H1 (cell line): ENCODE measurements around the gene YPEL2. TPM values are rescaled to one million over a fixed set of nuclear protein-coding genes. Genes with fewer than 3 reads are reported as not detected.

Experiments used
- CTCF ChIA-PET: fragments of 300-600 bp; sonication (Branson Sonifier 250); formaldehyde crosslinking; loops from one replicate; lab custom pipeline; 2021; ENCODE audit not compliant: partially characterized antibody; lab: Charles Lee
- POLR2A ChIA-PET: fragments of 300-600 bp; sonication (Branson Sonifier 250); formaldehyde crosslinking; loops from one replicate; lab custom pipeline; 2021; ENCODE audit warnings: inconsistent platforms; ENCODE audit not compliant: partially characterized antibody; lab: Charles Lee
- DNase-seq, 2 experiments: peaks; one replicate each; pipeline versions ENCODE4 v3.0.0 to v3.0.0-alpha.2; 2010 to 2022; ENCODE audit warnings: low spot score in 2 of 2, low read depth in 1 of 2, mixed read lengths in 1 of 2
- FAIRE-seq: peaks from 2 replicates; lab custom pipeline; 2011; peaks lifted over from hg19 to GRCh38; lab: Jason Lieb, UNC
- H2AFZ ChIP-seq: 2 replicates; pipeline ENCODE4 v1.8.1; 2012; ENCODE audit warnings: low read length, inconsistent platforms
- H2AK5ac ChIP-seq: 2 replicates; pipeline ENCODE4 v1.6.1; 2013; ENCODE audit warnings: low read depth, low read length
- H2BK120ac ChIP-seq: replicated peaks from 2 replicates; pipeline ENCODE3; 2013; ENCODE audit warnings: low read depth, low read length, inconsistent platforms
- H2BK12ac ChIP-seq: 2 replicates; pipeline ENCODE4 v1.6.1; 2013; ENCODE audit warnings: low read depth, low read length
- H2BK15ac ChIP-seq: 2 replicates; pipeline ENCODE4 v1.6.1; 2013; ENCODE audit warnings: low read length
- H2BK20ac ChIP-seq: 2 replicates; pipeline ENCODE4 v1.6.1; 2013; ENCODE audit warnings: low read length
- H2BK5ac ChIP-seq: 2 replicates; pipeline ENCODE4 v1.6.1; 2013; ENCODE audit warnings: low read depth, low read length
- H3K14ac ChIP-seq: 2 replicates; pipeline ENCODE4 v1.6.1; 2013; ENCODE audit warnings: inconsistent platforms; ENCODE audit not compliant: insufficient read length
- H3K18ac ChIP-seq: 2 replicates; pipeline ENCODE4 v1.6.1; 2013; ENCODE audit warnings: low read length; ENCODE audit errors: extremely low read depth
- H3K23ac ChIP-seq: 2 replicates; pipeline ENCODE4 v1.6.1; 2013; ENCODE audit warnings: inconsistent platforms; ENCODE audit not compliant: insufficient read length
- H3K23me2 ChIP-seq: 2 replicates; pipeline ENCODE4 v1.6.1; 2013; ENCODE audit warnings: low read depth, low read length
- H3K27ac ChIP-seq: 2 replicates; pipeline ENCODE4 v1.6.1; 2011; ENCODE audit warnings: low read depth, low read length, inconsistent platforms
- H3K27me3 ChIP-seq, 4 experiments: replicated peaks in 1 of 4; 1 replicate in 1 of 4; 2 replicates in 3 of 4; pipeline versions ENCODE4 v1.6.1 to v1.8.1; 2011 to 2013; ENCODE audit warnings: low read length in 3 of 4, mild to moderate bottlenecking in 3 of 4, inconsistent platforms in 2 of 4, mixed read lengths in 2 of 4, moderate library complexity in 1 of 4; ENCODE audit not compliant: control insufficient read depth in 3 of 4, insufficient read depth in 3 of 4; ENCODE audit errors: extremely low read depth in 1 of 4
- H3K36me3 ChIP-seq, 4 experiments: 2 replicates each; pipeline versions ENCODE4 v1.6.1 to v1.8.1; 2011 to 2013; ENCODE audit warnings: mild to moderate bottlenecking in 4 of 4, low read length in 3 of 4, moderate library complexity in 2 of 4, control low read depth in 1 of 4, inconsistent platforms in 1 of 4; ENCODE audit not compliant: insufficient read depth in 4 of 4, control insufficient read depth in 2 of 4
- H3K4ac ChIP-seq: replicated peaks from 2 replicates; pipeline ENCODE3; 2013; ENCODE audit warnings: low read length, low read depth, mixed read lengths, inconsistent platforms; ENCODE audit not compliant: insufficient read length
- H3K4me1 ChIP-seq, 4 experiments: replicated peaks in 1 of 4; 1 replicate in 1 of 4; 2 replicates in 3 of 4; pipeline versions ENCODE4 v1.6.1 to v1.8.1; 2011 to 2013; ENCODE audit warnings: low read length in 3 of 4, inconsistent platforms in 2 of 4, mixed read lengths in 1 of 4; ENCODE audit not compliant: insufficient read depth in 4 of 4, control insufficient read depth in 3 of 4
- H3K4me2 ChIP-seq, 2 experiments: 2 replicates each; pipeline versions ENCODE4 v1.6.1 to v1.8.1; 2011 to 2013; ENCODE audit warnings: low read depth in 2 of 2, low read length in 2 of 2, control low read depth in 1 of 2, inconsistent platforms in 1 of 2, mild to moderate bottlenecking in 1 of 2; ENCODE audit not compliant: insufficient read depth in 1 of 2
- H3K4me3 ChIP-seq, 4 experiments: fragments of 200-600, 300-600 bp in 1 of 4; sonication (generic), shearing (Covaris generic), sonication (Bioruptor Twin) in 1 of 4; 2 replicates each; pipeline versions ENCODE4 v1.5.1 to v1.8.1; 2011 to 2016; ENCODE audit warnings: low read length in 4 of 4, low read depth in 3 of 4, control low read depth in 2 of 4, inconsistent platforms in 2 of 4, mild to moderate bottlenecking in 2 of 4, mixed read lengths in 1 of 4, moderate library complexity in 1 of 4; ENCODE audit not compliant: insufficient read depth in 2 of 4; ENCODE audit errors: extremely low read depth in 1 of 4
- H3K56ac ChIP-seq: replicated peaks from 2 replicates; pipeline ENCODE3; 2013; ENCODE audit warnings: low read depth, mild to moderate bottlenecking, mixed read lengths, low read length, inconsistent platforms; ENCODE audit not compliant: insufficient read length
- H3K79me1 ChIP-seq: 2 replicates; pipeline ENCODE4 v1.6.1; 2013; ENCODE audit warnings: low read depth, low read length, control low read depth
- H3K79me2 ChIP-seq, 2 experiments: 2 replicates each; pipeline versions ENCODE4 v1.6.1 to v1.8.1; 2012 to 2013; ENCODE audit warnings: low read length in 2 of 2, mild to moderate bottlenecking in 2 of 2, inconsistent platforms in 1 of 2; ENCODE audit not compliant: insufficient read depth in 2 of 2, control insufficient read depth in 1 of 2
- H3K9ac ChIP-seq, 4 experiments: replicated peaks in 1 of 4; 1 replicate in 1 of 4; 2 replicates in 3 of 4; pipeline versions ENCODE4 v1.6.1 to v1.8.1; 2011 to 2013; ENCODE audit warnings: low read depth in 3 of 4, low read length in 3 of 4, control low read depth in 2 of 4, mild to moderate bottlenecking in 2 of 4, moderate library complexity in 2 of 4, inconsistent platforms in 1 of 4; ENCODE audit errors: extremely low read depth in 1 of 4
- H3K9me3 ChIP-seq, 2 experiments: 2 replicates each; pipeline versions ENCODE4 v1.6.1 to v1.8.1; 2012 to 2013; ENCODE audit warnings: mild to moderate bottlenecking in 2 of 2, moderate library complexity in 2 of 2, control low read depth in 1 of 2, inconsistent platforms in 1 of 2, low read depth in 1 of 2, low read length in 1 of 2, mixed read lengths in 1 of 2; ENCODE audit not compliant: insufficient read depth in 2 of 2
- H4K20me1 ChIP-seq, 2 experiments: replicated peaks in 1 of 2; 2 replicates each; pipeline versions ENCODE3 to v1.8.1; 2011 to 2013; ENCODE audit warnings: inconsistent platforms in 2 of 2, low read length in 2 of 2, mild to moderate bottlenecking in 1 of 2; ENCODE audit not compliant: insufficient read depth in 2 of 2, control insufficient read depth in 1 of 2
- H4K5ac ChIP-seq: 2 replicates; pipeline ENCODE4 v1.6.1; 2013; ENCODE audit warnings: low read length, low read depth, mixed read lengths, inconsistent platforms; ENCODE audit not compliant: insufficient read length
- H4K8ac ChIP-seq: 2 replicates; pipeline ENCODE4 v1.8.0; 2013; ENCODE audit warnings: mild to moderate bottlenecking, moderate library complexity, low read length, inconsistent platforms; ENCODE audit not compliant: insufficient read depth; ENCODE audit errors: extremely low read depth
- H4K91ac ChIP-seq: replicated peaks from 2 replicates; pipeline ENCODE3; 2013; ENCODE audit warnings: low read length, mixed read lengths, inconsistent platforms; ENCODE audit not compliant: insufficient read length
- TEAD4 ChIP-seq: IDR thresholded peaks from 2 replicates; pipeline ENCODE4 v1.6.1; 2012; ENCODE audit warnings: low read depth, low read length, inconsistent platforms, mixed read lengths
- polyA plus RNA-seq, 7 experiments: library from polyadenylated mRNA; depleted of rRNA in 3 of 7; stranded (reverse) in 5 of 7; unstranded in 2 of 7; fragments of >200 nt in 5 of 7; fragments of 200-250 nt in 2 of 7; gene quantifications; 1 replicate in 5 of 7; 2 replicates in 1 of 7; 4 replicates in 1 of 7; pipeline versions ENCODE4 v1.2.1 to v1.2.3, GENCODE V29; 2011 to 2013; ENCODE audit warnings: missing spikeins in 2 of 7, mixed read lengths in 2 of 7
- total RNA-seq: library from RNA; stranded (reverse); fragmentation: NEBNext Ultra II Directional; extraction: Animal tissue kit (Norgen Biotek cat#: 25700); gene quantifications from 2 replicates; pipeline ENCODE4 v1.2.1, GENCODE V29; 2021

Gene YPEL2
- total and polyA plus RNA-seq, 2 of the 8 experiments (the other 6 are each of a cell fraction or from before 2014, with no cell fraction given) = 1.6 to 3.5 TPM

DNA sequence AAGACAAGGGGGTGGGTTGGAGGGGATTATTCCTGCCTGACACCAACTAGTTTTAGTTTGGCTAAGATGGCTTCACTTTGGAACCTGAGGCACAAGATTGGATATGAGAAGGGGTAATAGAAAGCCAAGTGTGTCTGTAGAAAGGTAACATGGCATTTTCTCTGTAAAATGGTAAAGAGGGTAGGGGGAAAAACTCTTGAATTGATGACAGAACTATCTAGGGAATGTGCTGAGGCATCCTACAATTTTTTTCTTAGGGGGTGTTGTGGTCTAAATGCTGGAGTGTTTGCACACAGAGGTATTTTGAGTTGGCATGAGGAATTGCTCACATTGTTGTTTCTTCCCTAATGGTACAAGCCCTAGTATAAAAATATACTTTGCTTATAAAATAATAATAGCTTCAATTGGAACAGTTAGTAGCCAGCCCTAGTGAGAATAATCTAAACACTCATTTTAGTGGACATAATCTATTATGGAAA, 25.8 kb downstream of the YPEL2 start:
- no peak overlapping the region for H3K4me2 ChIP-seq

More for the DNA sequence above, 25.8 kb downstream of the YPEL2 start:
- Histone ChIP-seq H2AFZ (no peak overlapping the region), H3K27ac (no peak overlapping the region), H3K23me2 (peaks cover 2% of the 10 kb centered on the region; the same call in 1 of the 2 replicates), H3K23ac (no peak overlapping the region), H3K56ac (no peak overlapping the region), H2BK120ac (no peak overlapping the region), H3K27me3 (no peaks in the 10 kb centered on the region), H4K5ac (no peak overlapping the region), H4K8ac (no peak overlapping the region), H3K14ac (no peak overlapping the region), H3K79me1 (no peaks in the 10 kb centered on the region), H2BK20ac (no peak overlapping the region), H3K36me3 (no peaks in the 10 kb centered on the region; a peak in 1 of 8 replicates), H4K20me1 (no peaks in the 10 kb centered on the region), H3K9ac (no peak overlapping the region), H2BK12ac (no peak overlapping the region), H3K79me2 (no peaks in the 10 kb centered on the region), H4K91ac (no peak overlapping the region), H3K4me1 (peaks cover 0 to 10% (median 5%) of the 10 kb centered on the region in 4 experiments; a peak in 5 of 7 replicates), H3K4ac (no peak overlapping the region), H3K4me3 (no peak overlapping the region), H3K18ac (no peak overlapping the region), H2AK5ac (no peak overlapping the region), H2BK15ac (no peak overlapping the region), H3K9me3 (no peaks in the 10 kb centered on the region; a peak in 1 of 4 replicates), H2BK5ac (no peak overlapping the region)
- ChIA-PET CTCF (no interaction called here), POLR2A (interaction anchor here (1.7 kb wide), 1 partner anchor 8 kb away, joined by 6 read pairs; no protein-coding TSS in a partner anchor)
- DNase-seq = no peak
- no peak for TF ChIP-seq TEAD4
- no peak for FAIRE-seq
